ENCODE data around the gene LIMD2.

GRCh38 chr17:63672856-63673255 lies 27.1 kb downstream of the LIMD2 start:
- TF ChIP-seq, protein P1, sequence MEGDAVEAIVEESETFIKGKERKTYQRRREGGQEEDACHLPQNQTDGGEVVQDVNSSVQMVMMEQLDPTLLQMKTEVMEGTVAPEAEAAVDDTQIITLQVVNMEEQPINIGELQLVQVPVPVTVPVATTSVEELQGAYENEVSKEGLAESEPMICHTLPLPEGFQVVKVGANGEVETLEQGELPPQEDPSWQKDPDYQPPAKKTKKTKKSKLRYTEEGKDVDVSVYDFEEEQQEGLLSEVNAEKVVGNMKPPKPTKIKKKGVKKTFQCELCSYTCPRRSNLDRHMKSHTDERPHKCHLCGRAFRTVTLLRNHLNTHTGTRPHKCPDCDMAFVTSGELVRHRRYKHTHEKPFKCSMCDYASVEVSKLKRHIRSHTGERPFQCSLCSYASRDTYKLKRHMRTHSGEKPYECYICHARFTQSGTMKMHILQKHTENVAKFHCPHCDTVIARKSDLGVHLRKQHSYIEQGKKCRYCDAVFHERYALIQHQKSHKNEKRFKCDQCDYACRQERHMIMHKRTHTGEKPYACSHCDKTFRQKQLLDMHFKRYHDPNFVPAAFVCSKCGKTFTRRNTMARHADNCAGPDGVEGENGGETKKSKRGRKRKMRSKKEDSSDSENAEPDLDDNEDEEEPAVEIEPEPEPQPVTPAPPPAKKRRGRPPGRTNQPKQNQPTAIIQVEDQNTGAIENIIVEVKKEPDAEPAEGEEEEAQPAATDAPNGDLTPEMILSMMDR (IDR thresholded peaks at IDR 0.05): no peak
- TF ChIP-seq POLR2AphosphoS5 (IDR thresholded peaks at IDR 0.05): no peak

Data from transverse colon (tissue), 4 donors.